Right lobe of liver (tissue), 4 donors: ENCODE results near the gene PRKCA.

Source experiments
- POLR2A ChIP-seq: fragments of 450-650 bp; IDR thresholded peaks from one replicate; pipeline ENCODE4 v1.6.1; 2017; ENCODE audit warnings: antibody characterized with exemption, mild to moderate bottlenecking
- TF ChIP-seq, protein P1 (sequence below), 4 donors: fragments of 200-600 bp in 3 of 4; fragments of 450-650 bp in 1 of 4; IDR thresholded peaks; one replicate each; pipeline versions ENCODE4 v1.5.1 to v1.8.0; 2016 to 2022; ENCODE audit warnings: antibody characterized with exemption in 4 of 4, mild to moderate bottlenecking in 2 of 4
- donor health status: DM: no; HTN: no; CAD: no.
- donor health status: DM: no; HTN: no; CAD: no.
- donor health status: DM: no; HTN: yes; CAD: no.

DNA sequence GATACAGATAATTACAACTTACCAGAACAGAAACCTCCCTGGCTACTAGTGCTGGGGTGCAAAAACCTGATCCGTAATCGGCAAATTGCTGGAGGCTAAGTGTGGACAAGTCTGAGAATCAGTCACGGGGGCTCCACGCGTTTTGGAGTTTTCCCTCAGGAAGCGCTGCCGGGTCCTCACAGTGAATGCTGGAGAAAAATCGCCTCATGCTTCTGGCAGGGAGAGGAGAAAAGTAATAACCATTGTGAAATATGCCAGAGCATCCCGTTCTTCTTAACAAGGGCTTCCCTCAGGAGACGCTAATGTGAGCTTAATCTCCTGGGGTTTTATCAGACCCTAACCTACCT lies 453.5 kb downstream of the PRKCA start:
- TF ChIP-seq POLR2A = no peak
- TF ChIP-seq, protein P1, sequence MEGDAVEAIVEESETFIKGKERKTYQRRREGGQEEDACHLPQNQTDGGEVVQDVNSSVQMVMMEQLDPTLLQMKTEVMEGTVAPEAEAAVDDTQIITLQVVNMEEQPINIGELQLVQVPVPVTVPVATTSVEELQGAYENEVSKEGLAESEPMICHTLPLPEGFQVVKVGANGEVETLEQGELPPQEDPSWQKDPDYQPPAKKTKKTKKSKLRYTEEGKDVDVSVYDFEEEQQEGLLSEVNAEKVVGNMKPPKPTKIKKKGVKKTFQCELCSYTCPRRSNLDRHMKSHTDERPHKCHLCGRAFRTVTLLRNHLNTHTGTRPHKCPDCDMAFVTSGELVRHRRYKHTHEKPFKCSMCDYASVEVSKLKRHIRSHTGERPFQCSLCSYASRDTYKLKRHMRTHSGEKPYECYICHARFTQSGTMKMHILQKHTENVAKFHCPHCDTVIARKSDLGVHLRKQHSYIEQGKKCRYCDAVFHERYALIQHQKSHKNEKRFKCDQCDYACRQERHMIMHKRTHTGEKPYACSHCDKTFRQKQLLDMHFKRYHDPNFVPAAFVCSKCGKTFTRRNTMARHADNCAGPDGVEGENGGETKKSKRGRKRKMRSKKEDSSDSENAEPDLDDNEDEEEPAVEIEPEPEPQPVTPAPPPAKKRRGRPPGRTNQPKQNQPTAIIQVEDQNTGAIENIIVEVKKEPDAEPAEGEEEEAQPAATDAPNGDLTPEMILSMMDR (IDR thresholded peaks at IDR 0.05) = no peak
